ENCODE results near the gene MTFMT.

MTFMT gene

DNA sequence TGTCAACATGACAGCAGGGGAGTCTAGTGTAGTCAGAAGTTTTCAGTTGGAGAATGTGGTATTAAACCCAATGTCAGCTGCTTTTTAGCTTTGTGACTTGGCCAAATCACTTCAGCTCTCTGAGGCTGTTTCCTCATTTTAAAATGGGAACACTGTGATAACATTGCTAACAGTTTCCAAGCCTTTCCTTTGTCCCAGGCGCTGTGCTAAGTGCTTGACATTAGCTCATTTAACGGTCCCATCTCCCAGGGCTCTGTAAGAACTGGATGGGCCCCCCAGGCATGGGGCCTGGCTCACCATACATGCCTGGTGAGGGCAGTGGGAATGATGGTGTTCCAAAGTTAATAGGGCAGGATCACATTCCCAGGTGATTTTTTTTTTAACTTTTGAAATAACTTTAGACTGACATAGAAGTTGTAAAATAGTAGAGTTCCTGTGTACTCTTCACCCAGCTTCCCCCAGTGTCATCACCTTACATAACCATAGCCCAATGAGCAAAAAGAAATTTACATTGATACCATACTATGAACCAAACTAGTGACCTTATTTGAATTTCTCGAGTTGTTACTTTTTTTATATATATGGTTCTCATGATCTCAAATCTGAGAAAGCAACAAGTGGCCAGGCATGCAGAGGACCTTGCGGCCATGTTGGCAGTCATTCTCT is 30.6 kb upstream of the MTFMT start:
- DNase-seq = no peak

GRCh38 chr15:65059369-65059750 is 29.9 kb upstream of the MTFMT start:
- DNase-seq = no peak

- no peak for DNase-seq
These were observed 29.2 kb upstream of the MTFMT start for GRCh38 chr15:65058394-65059368.

GRCh38 chr15:65057549-65057940 is 28.1 kb upstream of the MTFMT start:
- peak; percentile 94 for DNase-seq

- DNase-seq = peak; percentile 97
These were observed 27.6 kb upstream of the MTFMT start for GRCh38 chr15:65056868-65057548.

- DNase-seq = no peak
These were observed 26.7 kb upstream of the MTFMT start for GRCh38 chr15:65056106-65056505.

GRCh38 chr15:65055201-65055870 is 25.9 kb upstream of the MTFMT start:
- DNase-seq = peak; percentile 29

- DNase-seq = peak; percentile 65
These were observed 25.1 kb upstream of the MTFMT start for GRCh38 chr15:65054333-65055200.

DNA sequence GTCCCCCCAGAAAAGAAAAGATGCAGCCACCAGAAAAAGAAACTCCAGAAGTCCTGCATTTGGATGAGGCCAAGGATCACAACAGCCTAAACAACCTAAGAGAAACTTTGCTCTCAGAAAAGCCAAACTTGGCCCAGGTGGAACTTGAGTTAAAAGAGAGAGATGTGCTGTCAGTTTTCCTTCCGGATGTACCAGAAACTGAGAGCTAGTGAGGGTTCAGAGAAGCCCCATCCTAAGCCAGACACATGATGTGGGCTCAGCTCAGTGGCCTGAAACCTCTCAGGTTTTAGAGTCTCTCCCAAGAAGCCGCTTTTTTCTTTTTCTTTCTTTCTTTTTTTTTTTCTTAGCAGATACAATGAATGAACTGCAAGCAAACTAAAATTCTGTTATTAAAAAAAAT is 23.5 kb upstream of the MTFMT start:
- no peak for DNase-seq

GRCh38 chr15:65051266-65051665 is 21.8 kb upstream of the MTFMT start:
- DNase-seq = no peak

DNA sequence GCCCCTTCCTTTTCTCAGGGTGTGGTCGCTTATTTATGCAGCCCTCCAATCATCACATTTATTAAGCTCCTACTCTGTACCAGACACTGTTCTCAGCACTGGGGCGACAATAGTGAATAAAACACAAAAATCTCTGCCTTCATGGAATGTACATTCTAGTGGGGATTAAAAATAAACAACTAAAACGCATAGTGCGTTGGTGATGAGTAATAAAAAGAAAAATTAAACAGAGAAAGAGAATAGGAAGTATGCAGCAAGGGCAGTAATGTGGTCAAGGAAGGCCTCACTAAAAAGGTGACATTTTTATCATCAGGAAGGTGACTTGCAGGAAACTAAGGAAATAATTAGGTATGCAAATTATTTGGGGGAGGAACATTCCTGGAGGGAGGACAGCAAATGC is 20.8 kb upstream of the MTFMT start:
- DNase-seq = no peak

DNA sequence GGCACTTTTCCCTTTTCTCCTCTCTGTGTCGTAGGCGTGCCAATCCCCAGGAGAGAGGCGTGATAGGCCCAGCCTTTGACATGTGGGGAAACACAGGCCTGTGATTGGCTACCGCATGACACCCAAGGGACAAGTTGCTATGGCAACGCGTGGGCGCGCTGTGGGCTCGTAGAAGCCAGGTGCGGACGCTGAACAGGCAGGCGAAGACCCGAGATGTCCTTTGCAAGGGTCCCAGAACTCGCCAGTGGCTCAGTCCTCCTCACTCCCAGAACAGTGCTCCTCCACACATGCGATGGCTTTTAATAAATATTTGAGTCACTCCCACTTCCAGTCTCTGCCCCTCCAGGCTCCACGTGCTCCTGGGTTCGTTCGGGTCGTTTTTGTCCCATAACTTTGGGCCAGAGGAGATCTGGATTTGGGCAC is 20.0 kb upstream of the MTFMT start:
- DNase-seq = peak; percentile 55

DNA sequence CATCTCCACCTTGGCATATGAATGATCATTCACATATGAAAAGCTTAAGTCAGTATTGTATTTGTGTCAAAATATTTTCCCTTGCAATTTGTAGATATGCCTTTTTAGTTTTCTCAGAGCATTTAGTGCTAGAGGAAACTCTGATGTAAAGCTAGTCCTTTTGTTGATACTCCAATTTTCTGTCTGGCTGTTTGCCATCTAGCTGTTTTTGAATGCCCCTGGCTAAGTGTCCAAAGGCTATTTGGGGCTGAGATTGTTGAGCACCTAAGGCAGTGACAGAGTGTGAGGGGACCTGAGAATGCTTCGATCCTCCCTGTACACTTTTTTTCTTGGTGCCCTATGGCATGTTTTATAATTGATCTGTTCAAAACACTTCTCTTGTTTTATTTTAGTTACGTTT is 18.8 kb upstream of the MTFMT start:
- no peak for DNase-seq

DNA sequence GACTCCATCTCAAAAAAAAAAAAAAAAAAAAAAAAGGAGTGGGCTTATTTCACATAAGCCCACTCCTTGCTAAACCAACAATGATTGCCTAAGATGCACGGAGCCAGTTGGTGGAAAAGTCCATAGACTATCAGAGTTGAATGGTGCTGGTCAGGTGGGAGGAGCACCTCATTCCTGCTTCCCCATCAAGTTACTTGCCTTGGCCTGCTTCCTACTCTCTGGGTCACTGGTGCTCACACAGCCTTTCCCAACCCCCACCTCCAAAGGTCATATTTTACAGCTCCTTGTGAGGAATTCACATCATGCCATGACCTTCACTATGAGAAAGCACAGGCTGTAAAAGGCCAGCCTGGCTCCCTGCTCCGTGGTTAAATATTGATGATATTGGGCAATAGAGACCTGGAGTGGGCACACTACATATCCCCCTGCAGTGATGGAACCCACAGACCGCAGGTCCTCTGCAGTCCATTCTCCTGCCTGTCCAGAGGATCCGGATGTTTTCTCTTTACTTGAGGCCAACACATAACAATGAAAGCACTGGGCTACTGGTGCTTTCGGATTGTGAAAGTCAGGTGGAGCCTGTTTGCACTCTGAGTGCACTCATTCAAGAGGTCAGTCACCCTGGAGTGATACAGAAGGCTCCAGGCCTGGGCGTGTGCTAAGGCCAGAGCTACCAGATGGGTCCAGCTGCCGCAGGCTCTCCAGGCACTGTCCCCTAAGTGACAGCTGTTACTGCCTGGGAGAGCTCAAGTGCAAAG is 15.5 kb upstream of the MTFMT start, which contains the start of gene SLC51B:
Gene SLC51B (plus strand): TSS at position 664 of the 758 bp plus-strand sequence. CDS start 4,618 bp downstream, outside the sequence.
- no peak for DNase-seq

- DNase-seq = peak; percentile 68
These were observed 14.8 kb upstream of the MTFMT start for GRCh38 chr15:65044218-65044617.

DNA sequence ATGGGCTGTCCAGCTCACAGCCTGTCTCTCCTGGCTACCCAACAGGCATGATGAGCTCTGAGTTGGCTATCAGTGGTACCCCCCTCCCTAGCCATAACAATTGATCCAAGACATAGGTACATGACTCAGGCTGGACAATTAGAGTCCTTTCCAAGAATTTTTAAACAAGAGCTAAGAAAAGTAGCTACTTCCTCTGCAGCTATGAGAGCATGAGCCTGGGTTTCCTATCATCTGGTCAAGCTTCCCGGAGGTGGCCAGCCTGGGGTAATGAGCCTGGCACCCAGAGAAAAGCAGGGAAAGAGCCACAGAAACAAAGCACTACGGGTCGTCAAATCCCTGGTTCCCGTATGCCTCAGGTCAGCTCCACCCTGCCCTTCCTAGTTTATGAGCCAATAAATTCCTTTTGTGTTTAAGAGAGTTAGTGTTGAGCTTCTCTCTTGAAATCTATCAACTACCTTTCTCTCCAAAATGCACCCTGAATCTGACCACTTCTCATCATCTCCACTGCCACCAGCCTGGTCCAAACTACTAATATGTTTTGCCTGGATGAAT is 13.4 kb upstream of the MTFMT start:
- no peak for DNase-seq

- DNase-seq = no peak
These were observed 12.3 kb upstream of the MTFMT start for GRCh38 chr15:65041787-65042186.

DNA sequence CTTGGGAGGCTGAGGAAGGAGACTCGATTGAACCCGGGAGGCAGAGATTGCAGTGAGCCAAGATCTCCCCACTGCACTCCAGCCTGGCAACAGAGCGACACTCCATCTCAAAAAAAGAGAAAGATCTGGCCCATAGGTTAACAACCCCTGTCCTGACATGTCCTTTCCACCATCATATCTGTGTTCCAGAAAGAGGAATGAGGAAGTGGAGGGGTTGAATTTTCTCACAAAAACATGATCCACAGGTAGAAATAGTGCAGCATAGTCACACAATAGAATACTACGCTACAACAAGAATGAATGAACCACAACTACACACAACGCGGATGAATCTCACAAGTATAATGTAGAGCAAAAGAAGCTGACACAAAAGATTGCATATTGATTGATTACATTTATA is 11.0 kb upstream of the MTFMT start:
- no peak for DNase-seq

- no peak for DNase-seq
These were observed 9.4 kb upstream of the MTFMT start for GRCh38 chr15:65038836-65039235.

- DNase-seq = no peak
These were observed 9.0 kb upstream of the MTFMT start for GRCh38 chr15:65038428-65038827.

DNA sequence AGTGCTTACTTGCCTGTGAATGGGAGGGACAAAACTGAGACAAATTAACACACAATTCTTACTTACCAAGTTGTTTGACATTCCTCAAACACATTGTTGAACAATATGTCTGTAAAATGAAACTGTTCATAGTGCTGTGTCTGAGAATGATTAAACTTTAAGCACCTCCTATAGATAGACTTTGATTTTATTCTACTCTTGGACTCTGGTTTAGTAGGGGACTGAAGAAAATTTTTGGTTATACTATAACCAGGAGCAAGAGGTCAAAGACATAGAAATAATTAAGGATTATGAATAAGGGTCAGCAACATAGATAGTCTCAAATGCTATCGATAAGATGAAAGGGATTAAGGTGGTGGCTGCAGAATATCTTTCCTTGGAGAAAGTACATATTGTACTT is 7.9 kb upstream of the MTFMT start:
- no peak for DNase-seq
